GM04503 (cell line): Measurements from ENCODE around the gene NACC2.
"Not testable (repeated sequence)": the region's sequence is repeated elsewhere in the genome, so short reads cannot be mapped to it uniquely, and the experiment has no call there.

Experiments
- DNase-seq: peaks from one replicate; pipeline ENCODE4 v3.0.0-alpha.2; 2012; ENCODE audit warnings: low read depth

The NACC2 gene

GRCh38 chr9:136044971-136045594, 50.0 kb downstream of the NACC2 start:
- DNase-seq: no peak

GRCh38 chr9:136044207-136044970, 50.7 kb downstream of the NACC2 start:
- no peak for DNase-seq

- DNase-seq: no peak
Observed at GRCh38 chr9:136043441-136043991, 51.6 kb downstream of the NACC2 start.

GRCh38 chr9:136042541-136042940, 52.5 kb downstream of the NACC2 start:
- DNase-seq: no peak

- not testable (repeated sequence) for DNase-seq
Observed at GRCh38 chr9:136040848-136041247, 54.2 kb downstream of the NACC2 start.

GRCh38 chr9:136039488-136039887, 55.6 kb downstream of the NACC2 start:
- no peak for DNase-seq

- DNase-seq: no peak
Observed at GRCh38 chr9:136036848-136037247, 58.2 kb downstream of the NACC2 start.

GRCh38 chr9:136036050-136036449, 59.0 kb downstream of the NACC2 start:
- DNase-seq: no peak

GRCh38 chr9:136031741-136032730, 63.1 kb downstream of the NACC2 start:
- no peak for DNase-seq

GRCh38 chr9:136031094-136031493, 64.0 kb downstream of the NACC2 start:
- no peak for DNase-seq

- no peak for DNase-seq
Observed at GRCh38 chr9:136029556-136029955, 65.5 kb downstream of the NACC2 start.

GRCh38 chr9:136028760-136029470, 66.2 kb downstream of the NACC2 start:
- no peak for DNase-seq

GRCh38 chr9:136026943-136027289, 68.2 kb downstream of the NACC2 start:
- DNase-seq: not testable (repeated sequence)

- DNase-seq: no peak
Observed at GRCh38 chr9:136026266-136026942, 68.7 kb downstream of the NACC2 start.

- DNase-seq: no peak
Observed at GRCh38 chr9:136025481-136025880, 69.6 kb downstream of the NACC2 start.

GRCh38 chr9:136024696-136025316, 70.3 kb downstream of the NACC2 start:
- no peak for DNase-seq

- DNase-seq: no peak
Observed at GRCh38 chr9:136024286-136024685, 70.8 kb downstream of the NACC2 start.

- DNase-seq: peak; percentile 37
Observed at GRCh38 chr9:136023410-136024225, 71.5 kb downstream of the NACC2 start.

- DNase-seq: no peak
Observed at GRCh38 chr9:136022731-136023409, 72.2 kb downstream of the NACC2 start.
